Spleen (tissue), 11 donors: ENCODE results near the gene NDUFA11. TPM values are rescaled to one million over a fixed set of nuclear protein-coding genes. Genes with fewer than 3 reads are reported as not detected.
A peak's percentile ranks its signal among the peaks of the same experiment; 100 is the strongest.

Experiments used
- DNase-seq: peaks from one replicate; pipeline ENCODE4 v3.0.0-alpha.2; 2020
- H3K27ac ChIP-seq, 8 donors: fragments of 200-600 bp; sonication (generic) in 7 of 8; 1 replicate in 4 of 8; 2 replicates in 4 of 8; pipeline versions ENCODE4 v1.5.0 to v1.8.0; 2016 to 2021; ENCODE audit warnings: inconsistent platforms in 4 of 8, mild to moderate bottlenecking in 4 of 8, moderate library complexity in 1 of 8
- H3K27me3 ChIP-seq, 7 donors: fragments of 200-600 bp; sonication (generic) in 6 of 7; replicated peaks in 1 of 7; 1 replicate in 4 of 7; 2 replicates in 3 of 7; pipeline versions ENCODE4 v1.5.0 to v1.8.0; 2016 to 2021; ENCODE audit warnings: inconsistent platforms in 3 of 7, mild to moderate bottlenecking in 1 of 7
- H3K36me3 ChIP-seq, 6 donors: fragments of 200-600 bp; sonication (generic) in 5 of 6; 1 replicate in 4 of 6; 2 replicates in 2 of 6; pipeline versions ENCODE4 v1.5.0 to v1.8.0; 2016 to 2021; ENCODE audit warnings: inconsistent platforms in 2 of 6
- H3K4me1 ChIP-seq, 6 donors: fragments of 200-600 bp; sonication (generic) in 5 of 6; 1 replicate in 3 of 6; 2 replicates in 3 of 6; pipeline versions ENCODE4 v1.5.0 to v1.8.0; 2016 to 2021; ENCODE audit warnings: inconsistent platforms in 3 of 6
- H3K4me3 ChIP-seq, 8 donors: fragments of 200-600 bp; sonication (generic) in 7 of 8; 1 replicate in 4 of 8; 2 replicates in 4 of 8; pipeline versions ENCODE4 v1.5.0 to v1.8.0; 2016 to 2021; ENCODE audit warnings: inconsistent platforms in 4 of 8, mild to moderate bottlenecking in 4 of 8, moderate library complexity in 2 of 8
- H3K9me3 ChIP-seq, 8 donors: fragments of 200-600 bp; sonication (generic) in 7 of 8; 1 replicate in 4 of 8; 2 replicates in 4 of 8; pipeline versions ENCODE4 v1.5.0 to v1.8.0; 2016 to 2021; ENCODE audit warnings: inconsistent platforms in 4 of 8
- POLR2A ChIP-seq, 3 donors: fragments of 450-650 bp; IDR thresholded peaks; one replicate each; pipeline ENCODE4 v1.5.1; 2017; ENCODE audit warnings: antibody characterized with exemption in 3 of 3, mild to moderate bottlenecking in 1 of 3
- POLR2AphosphoS5 ChIP-seq, 3 donors: sonication (generic); formaldehyde crosslinking; IDR thresholded peaks; one replicate each; pipeline ENCODE4 v1.5.1; 2017; ENCODE audit warnings: antibody characterized with exemption in 3 of 3
- WGBS, 5 donors: extraction: QIAGEN DNeasy Blood & Tissue Kit in 3 of 5; methylation state at CpG; one replicate each; pipeline versions ENCODE4 v1.1.5 to v1.1.7; 2013 to 2018; 5-methylcytosine and 5-hydroxymethylcytosine counted together
- intact Hi-C: fragments of 100-400 bp; cut with DNase I; formaldehyde crosslinking; loops from one replicate; pipeline ENCODE4 v1.15.0; 2023; ENCODE audit warnings: low total_unique reads
- polyA plus RNA-seq, 3 donors: library from polyadenylated mRNA; stranded (reverse); fragments of 200-250 nt; gene quantifications; one replicate each; pipeline ENCODE4 v1.2.1, GENCODE V29; 2013
- total RNA-seq, 7 donors: library from RNA; depleted of rRNA in 3 of 7; stranded (reverse); fragments of >200 nt in 3 of 7; fragmentation: NEBNext Ultra II Directional in 4 of 7; extraction: Animal tissue kit (Norgen Biotek cat#: 25700) in 4 of 7; gene quantifications; one replicate each; pipeline versions ENCODE4 v1.1.0 to v1.2.1, GENCODE V29; 2016 to 2021
- TF ChIP-seq, protein P1 (sequence below), 11 experiments: fragments of 200-600 bp in 7 of 11; fragments of 450-650 bp in 4 of 11; sonication (generic) in 4 of 11; IDR thresholded peaks in 8 of 11; conservative IDR thresholded peaks in 3 of 11; 1 replicate in 7 of 11; 2 replicates in 4 of 11; pipeline versions ENCODE4 v1.4.0 to v1.8.0; 2016 to 2021; ENCODE audit warnings: antibody characterized with exemption in 11 of 11, inconsistent platforms in 4 of 11, mild to moderate bottlenecking in 1 of 11
- donor health status: healthy with polysubstance abuse.
- donor health status: DM: no; HTN: no; CAD: no; lungs with moderate emphysema.
- donor health status: DM: no; HTN: no; CAD: no.
- donor health status: Bipolar disorder and iron deficiency.
- donor health status: healthy.
- donor health status: DM: no; HTN: no; CAD: no.
- donor health status: DM: yes; HTN: yes; CAD: no.

NDUFA11 gene
- total and polyA plus RNA-seq, 10 donors = 83.8 to 377 (median 123) TPM

DNA sequence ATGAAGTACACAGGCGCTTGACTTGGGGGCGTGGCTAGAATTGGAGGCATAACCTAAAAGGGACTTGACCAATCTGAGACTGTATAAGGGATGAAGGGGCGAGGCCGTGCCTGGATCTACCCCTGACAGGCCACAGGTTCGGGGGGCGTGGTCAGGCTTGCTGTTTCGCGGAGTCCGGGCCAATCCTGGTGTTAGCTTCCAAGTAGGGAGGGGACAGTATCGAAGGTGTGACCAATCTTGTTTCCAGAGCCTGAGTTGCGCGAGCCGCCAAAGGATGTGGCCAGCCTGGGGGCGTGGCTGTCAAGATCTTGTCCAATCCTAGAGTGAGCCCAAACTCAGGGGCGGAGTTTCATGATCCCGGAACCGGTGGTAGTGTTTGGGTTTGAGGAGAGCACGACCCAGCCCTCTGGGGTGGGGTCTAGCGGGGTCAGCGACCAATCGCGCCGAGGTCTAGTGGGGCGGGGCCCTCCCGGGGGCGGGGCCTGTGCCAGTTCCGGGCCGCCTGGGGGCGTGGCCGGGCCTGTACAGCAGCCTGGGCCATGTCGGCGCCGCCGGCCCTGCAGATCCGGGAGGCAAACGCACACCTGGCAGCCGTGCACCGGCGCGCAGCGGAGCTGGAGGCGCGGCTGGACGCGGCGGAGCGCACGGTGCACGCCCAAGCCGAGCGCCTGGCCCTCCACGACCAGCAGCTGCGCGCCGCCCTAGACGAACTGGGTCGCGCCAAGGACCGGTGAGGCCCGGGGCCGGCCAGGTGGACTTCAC is 943 bp upstream of the NDUFA11 start, which contains the start of gene VMAC:
Gene VMAC (plus strand): TSS at position 521 of the 762 bp plus-strand sequence. CDS start 19 bp downstream, at position 540.
- intact Hi-C loops = loop anchor here (10.0 kb wide), 1 partner anchor 60 kb away; no protein-coding TSS in a partner anchor
- H3K36me3 ChIP-seq = peaks cover 0 to 38% (median 13%) of the 10 kb centered on the region in 6 donors
- 0 to 1% (median 0%) methylated on average over 26 to 61 of the region's 61 CpGs for WGBS, 5 donors
- H3K4me1 ChIP-seq = peaks cover 16 to 78% (median 36%) of the 10 kb centered on the region in 6 donors
- H3K9me3 ChIP-seq = no peaks in the 10 kb centered on the region
- DNase-seq = peak; percentile 100
- no peak for TF ChIP-seq POLR2A (IDR thresholded peaks at IDR 0.05)
- peak; percentile 73 to 82 (median 81) for TF ChIP-seq POLR2AphosphoS5 (IDR thresholded peaks at IDR 0.05)
- TF ChIP-seq, protein P1, sequence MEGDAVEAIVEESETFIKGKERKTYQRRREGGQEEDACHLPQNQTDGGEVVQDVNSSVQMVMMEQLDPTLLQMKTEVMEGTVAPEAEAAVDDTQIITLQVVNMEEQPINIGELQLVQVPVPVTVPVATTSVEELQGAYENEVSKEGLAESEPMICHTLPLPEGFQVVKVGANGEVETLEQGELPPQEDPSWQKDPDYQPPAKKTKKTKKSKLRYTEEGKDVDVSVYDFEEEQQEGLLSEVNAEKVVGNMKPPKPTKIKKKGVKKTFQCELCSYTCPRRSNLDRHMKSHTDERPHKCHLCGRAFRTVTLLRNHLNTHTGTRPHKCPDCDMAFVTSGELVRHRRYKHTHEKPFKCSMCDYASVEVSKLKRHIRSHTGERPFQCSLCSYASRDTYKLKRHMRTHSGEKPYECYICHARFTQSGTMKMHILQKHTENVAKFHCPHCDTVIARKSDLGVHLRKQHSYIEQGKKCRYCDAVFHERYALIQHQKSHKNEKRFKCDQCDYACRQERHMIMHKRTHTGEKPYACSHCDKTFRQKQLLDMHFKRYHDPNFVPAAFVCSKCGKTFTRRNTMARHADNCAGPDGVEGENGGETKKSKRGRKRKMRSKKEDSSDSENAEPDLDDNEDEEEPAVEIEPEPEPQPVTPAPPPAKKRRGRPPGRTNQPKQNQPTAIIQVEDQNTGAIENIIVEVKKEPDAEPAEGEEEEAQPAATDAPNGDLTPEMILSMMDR (IDR thresholded peaks at IDR 0.05 in 8 of 11, conservative IDR thresholded peaks at IDR 0.05 in 3 of 11) = no peak
- H3K27ac ChIP-seq = peak within 1 kb of the TSS; percentile 84 to 97 (median 92)
- H3K27me3 ChIP-seq = no peaks in the 10 kb centered on the region
- peak within 1 kb of the TSS; percentile 78 to 98 (median 91) for H3K4me3 ChIP-seq

DNA sequence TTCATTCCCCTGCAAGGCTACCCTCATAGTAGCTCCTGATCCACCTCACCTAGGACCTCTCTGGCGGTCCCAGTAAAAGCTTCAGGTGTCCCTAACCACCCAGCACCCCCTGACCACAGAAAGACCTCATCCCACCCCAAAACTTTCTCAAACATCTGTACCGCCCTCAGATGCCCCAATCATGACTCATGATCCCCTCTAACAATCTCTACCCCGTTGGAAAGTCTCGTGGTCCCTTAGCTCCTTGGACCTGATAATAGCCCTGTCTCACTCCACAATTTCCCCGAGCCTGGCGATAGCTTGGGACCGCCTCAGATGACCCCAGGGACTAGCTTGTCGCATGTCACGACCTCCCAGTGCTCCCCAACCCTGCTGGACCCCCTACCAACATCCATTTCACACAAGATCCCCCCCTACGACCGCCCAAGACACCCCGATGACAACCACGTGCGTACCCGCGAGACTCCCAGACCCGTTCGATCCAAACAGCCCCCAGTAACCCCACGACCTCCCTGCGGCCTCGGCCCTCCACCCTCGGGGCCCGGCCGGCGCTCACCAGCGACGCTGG is 450 bp downstream of the NDUFA11 start:
- H3K4me3 ChIP-seq = peak overlapping the region; percentile 67 to 98 (median 90)
- H3K27ac ChIP-seq = peak overlapping the region; percentile 84 to 97 (median 92)
- DNase-seq = no peak
- H3K4me1 ChIP-seq = peaks cover 16 to 70% (median 36%) of the 10 kb centered on the region in 6 donors
- peaks cover 0 to 28% (median 4%) of the 10 kb centered on the region in 6 donors for H3K36me3 ChIP-seq
- no peaks in the 10 kb centered on the region for H3K9me3 ChIP-seq
- no peaks in the 10 kb centered on the region for H3K27me3 ChIP-seq
- WGBS, 5 donors = 0 to 1% (median 0%) methylated on average over 20 to 27 of the region's 27 CpGs
- TF ChIP-seq, protein P1 (IDR thresholded peaks at IDR 0.05 in 8 of 11, conservative IDR thresholded peaks at IDR 0.05 in 3 of 11) = peak in 1 of 11 experiments; percentile 4
- no peak for TF ChIP-seq POLR2AphosphoS5 (IDR thresholded peaks at IDR 0.05)
- TF ChIP-seq POLR2A (IDR thresholded peaks at IDR 0.05) = no peak
- intact Hi-C loops = loop anchor here (10.0 kb wide), 1 partner anchor 62 kb away; no protein-coding TSS in a partner anchor

DNA sequence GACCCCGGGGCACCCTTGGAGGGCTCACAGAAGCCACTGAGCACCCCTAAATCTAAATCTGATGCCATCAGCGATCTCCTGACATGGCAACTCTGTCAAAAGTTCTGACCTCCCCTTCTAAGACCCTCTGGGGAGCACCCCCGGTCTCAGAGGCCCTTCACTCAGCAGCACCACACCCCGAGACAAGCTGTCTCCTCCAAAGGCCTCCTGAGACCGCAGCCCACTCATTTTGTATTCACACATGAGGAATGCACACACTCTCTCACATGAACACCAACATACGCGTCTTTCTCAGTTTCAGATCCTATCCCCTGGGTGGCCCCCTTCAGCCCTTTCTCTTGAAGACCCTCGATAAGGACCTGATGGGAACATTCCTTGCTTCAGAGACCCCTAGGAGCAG is 2.6 kb downstream of the NDUFA11 start:
- H3K36me3 ChIP-seq = peaks cover 0 to 50% (median 15%) of the 10 kb centered on the region in 6 donors
- no peaks in the 10 kb centered on the region for H3K9me3 ChIP-seq
- no peaks in the 10 kb centered on the region for H3K27me3 ChIP-seq
- no peak for DNase-seq
- 74 to 91% (median 88%) methylated on average over 8 of the region's 8 CpGs for WGBS, 5 donors
- intact Hi-C loops = loop anchor here (10.0 kb wide), 1 partner anchor 64 kb away; no protein-coding TSS in a partner anchor
- no peak for TF ChIP-seq POLR2A (IDR thresholded peaks at IDR 0.05)
- TF ChIP-seq, protein P1 (IDR thresholded peaks at IDR 0.05 in 8 of 11, conservative IDR thresholded peaks at IDR 0.05 in 3 of 11) = no peak
- TF ChIP-seq POLR2AphosphoS5 (IDR thresholded peaks at IDR 0.05) = no peak
- no peak overlapping the region for H3K27ac ChIP-seq
- H3K4me3 ChIP-seq = no peak overlapping the region
- H3K4me1 ChIP-seq = peaks cover 16 to 52% (median 32%) of the 10 kb centered on the region in 6 donors
